Urinary bladder (tissue), 4 donors: ENCODE data around the gene ANXA4. TPM values are rescaled to one million over a fixed set of nuclear protein-coding genes. Genes with fewer than 3 reads are reported as not detected.

Source experiments
- DNase-seq: peaks from one replicate; pipeline ENCODE4 v3.0.0-alpha.2; 2015; ENCODE audit errors: extremely low spot score
- H3K27ac ChIP-seq: one replicate; pipeline ENCODE4 v1.5.1; 2013; ENCODE audit warnings: low read depth, mild to moderate bottlenecking, moderate library complexity
- H3K36me3 ChIP-seq: one replicate; pipeline ENCODE4 v1.6.1; 2013; ENCODE audit warnings: mild to moderate bottlenecking, moderate library complexity; ENCODE audit not compliant: insufficient read depth
- H3K4me1 ChIP-seq: one replicate; pipeline ENCODE4 v1.6.1; 2013; ENCODE audit warnings: mild to moderate bottlenecking, moderate library complexity; ENCODE audit not compliant: insufficient read depth
- H3K4me3 ChIP-seq: one replicate; pipeline ENCODE4 v1.5.1; 2013; ENCODE audit warnings: low read depth, low read length
- WGBS: extraction: QIAGEN DNeasy Blood & Tissue Kit; methylation state at CpG from one replicate; pipeline ENCODE4 v1.1.7; 2013; 5-methylcytosine and 5-hydroxymethylcytosine counted together
- polyA plus RNA-seq: library from polyadenylated mRNA; stranded (reverse); fragments of 200-250 nt; gene quantifications from one replicate; pipeline ENCODE4 v1.2.3, GENCODE V29; 2013
- total RNA-seq: library from RNA; depleted of rRNA; stranded (reverse); fragments of >200 nt; gene quantifications from one replicate; pipeline ENCODE4 v1.2.3, GENCODE V29; 2014
- donor health status: healthy with polysubstance abuse.
- donor health status: healthy.

The ANXA4 gene
- total RNA-seq, result 27.1 TPM
- 68.0 TPM for polyA plus RNA-seq

DNA sequence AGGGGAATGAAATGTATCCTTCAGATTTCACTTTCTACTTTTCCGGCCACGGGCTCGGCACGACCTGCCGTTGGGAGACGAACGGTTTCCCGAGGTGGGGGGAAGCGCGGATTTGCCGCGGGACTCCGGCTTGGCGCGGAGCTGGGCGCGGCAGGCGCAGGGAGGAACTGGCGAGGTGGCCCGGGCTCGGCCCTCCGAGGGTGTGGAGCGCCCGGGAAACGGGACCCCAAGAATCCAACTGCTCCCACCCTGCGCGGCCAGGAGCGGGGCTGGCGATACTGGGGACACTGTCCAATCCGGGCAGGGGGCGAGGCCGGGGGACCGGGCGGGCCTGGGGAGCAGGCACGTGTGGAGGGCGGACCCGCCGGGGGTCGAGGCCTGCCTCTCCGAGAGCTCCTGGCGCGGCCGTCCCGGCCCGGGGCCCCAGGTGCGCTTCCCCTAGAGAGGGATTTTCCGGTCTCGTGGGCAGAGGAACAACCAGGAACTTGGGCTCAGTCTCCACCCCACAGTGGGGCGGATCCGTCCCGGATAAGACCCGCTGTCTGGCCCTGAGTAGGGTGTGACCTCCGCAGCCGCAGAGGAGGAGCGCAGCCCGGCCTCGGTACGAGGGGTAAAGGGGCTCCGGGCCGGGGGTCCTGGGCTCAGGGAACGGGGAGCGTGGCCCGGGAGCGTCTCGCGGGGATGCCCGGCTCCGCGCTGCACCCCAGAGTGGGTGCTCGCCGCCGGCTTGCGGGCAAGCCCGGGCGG lies at the start of gene ANXA4:
ANXA4 (plus strand) TSS at position 560 of the 747 bp plus-strand sequence. CDS start 39,432 bp downstream, outside the sequence.
- Histone ChIP-seq H3K36me3 (no peaks in the 10 kb centered on the region), H3K4me1 (peaks cover 1% of the 10 kb centered on the region), H3K4me3 (peak within 1 kb of the TSS; percentile 95), H3K27ac (peak within 1 kb of the TSS; percentile 93)
- DNase-seq, result no peak
- under 1% methylated on average over 75 of the region's 75 CpGs for WGBS

- no peak overlapping the region for H3K27ac ChIP-seq
- no peaks in the 10 kb centered on the region for H3K4me1 ChIP-seq
- no peak for DNase-seq
- no peak overlapping the region for H3K4me3 ChIP-seq
- WGBS, result 95% methylated on average over 2 of the region's 2 CpGs
- H3K36me3 ChIP-seq, result no peaks in the 10 kb centered on the region
These were observed 49.5 kb upstream of the ANXA4 start for GRCh38 chr2:69692424-69692823.

DNA sequence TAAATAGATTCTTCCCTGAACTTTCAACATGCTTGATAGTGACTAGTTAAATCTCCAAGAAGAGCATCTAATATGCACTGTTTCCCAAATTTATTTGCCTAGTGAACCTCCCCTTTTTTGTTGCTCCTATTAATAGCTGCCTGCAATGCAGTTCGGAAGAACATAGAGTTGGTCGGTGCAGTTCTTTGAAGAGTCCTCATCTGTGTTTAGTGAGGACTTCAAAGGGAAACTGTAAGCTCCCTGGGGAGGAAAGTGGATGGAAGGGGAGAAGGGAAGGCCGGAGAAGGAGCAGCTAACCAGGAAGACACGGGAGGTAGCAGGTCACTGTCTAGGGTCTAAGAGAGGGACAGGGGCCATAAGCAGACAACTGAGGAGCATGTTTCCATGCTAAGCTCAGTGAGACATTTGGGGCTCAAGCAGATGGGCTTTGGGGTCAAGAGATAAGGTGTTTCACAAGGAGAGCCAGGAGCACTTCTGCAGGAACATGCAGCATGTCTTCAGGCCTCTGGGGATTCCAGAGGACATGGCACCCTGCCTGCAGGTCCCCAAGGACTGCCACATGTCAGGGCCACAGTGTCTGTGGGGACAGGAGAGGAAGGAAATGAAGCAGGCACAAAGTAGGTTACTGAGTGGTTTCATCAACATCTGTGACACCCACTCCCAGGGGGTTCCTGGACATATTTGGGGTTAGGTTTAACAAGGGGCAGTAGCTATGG lies 48.7 kb upstream of the ANXA4 start:
- no peak overlapping the region for H3K27ac ChIP-seq
- 58% methylated on average over 4 of the region's 4 CpGs for WGBS

GRCh38 chr2:69693775-69694450 lies 48.0 kb upstream of the ANXA4 start:
- no peak overlapping the region for H3K4me3 ChIP-seq
- no peak overlapping the region for H3K27ac ChIP-seq
- H3K4me1 ChIP-seq, result no peaks in the 10 kb centered on the region
- H3K36me3 ChIP-seq, result no peaks in the 10 kb centered on the region
- 74% methylated on average over 6 of the region's 6 CpGs for WGBS
- no peak for DNase-seq

More for the DNA sequence above, 48.7 kb upstream of the ANXA4 start:
- H3K4me3 ChIP-seq, result no peak overlapping the region
- H3K36me3 ChIP-seq, result no peaks in the 10 kb centered on the region
- H3K4me1 ChIP-seq, result no peaks in the 10 kb centered on the region
- DNase-seq, result no peak

- no peak overlapping the region for H3K4me3 ChIP-seq
- H3K4me1 ChIP-seq, result no peaks in the 10 kb centered on the region
- H3K36me3 ChIP-seq, result no peaks in the 10 kb centered on the region
- no peak for DNase-seq
- 57% methylated on average over 12 of the region's 12 CpGs for WGBS
- no peak overlapping the region for H3K27ac ChIP-seq
These were observed 46.8 kb upstream of the ANXA4 start for GRCh38 chr2:69694894-69695849.

DNA sequence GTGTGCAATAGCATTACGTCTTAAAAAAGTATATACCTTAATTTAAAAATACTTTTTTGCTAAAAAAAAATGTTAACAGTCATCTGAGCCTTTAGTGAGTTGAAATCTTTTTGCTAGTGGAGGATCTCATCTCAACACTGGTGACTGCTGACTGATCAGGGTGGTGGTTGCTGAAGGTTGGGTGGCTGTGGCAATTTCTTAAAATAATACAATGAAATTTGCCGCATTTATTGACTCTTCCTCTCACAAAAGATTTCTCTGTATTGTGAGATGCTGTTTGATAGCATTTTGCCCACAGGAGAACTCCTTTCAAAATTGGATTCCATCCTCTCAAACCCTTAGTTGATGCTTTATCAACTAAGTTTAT lies 46.1 kb upstream of the ANXA4 start:
- no peak overlapping the region for H3K4me3 ChIP-seq
- no peaks in the 10 kb centered on the region for H3K36me3 ChIP-seq
- no peak for DNase-seq
- 46% methylated on average over 2 of the region's 2 CpGs for WGBS
- H3K27ac ChIP-seq, result no peak overlapping the region
- H3K4me1 ChIP-seq, result no peaks in the 10 kb centered on the region

DNA sequence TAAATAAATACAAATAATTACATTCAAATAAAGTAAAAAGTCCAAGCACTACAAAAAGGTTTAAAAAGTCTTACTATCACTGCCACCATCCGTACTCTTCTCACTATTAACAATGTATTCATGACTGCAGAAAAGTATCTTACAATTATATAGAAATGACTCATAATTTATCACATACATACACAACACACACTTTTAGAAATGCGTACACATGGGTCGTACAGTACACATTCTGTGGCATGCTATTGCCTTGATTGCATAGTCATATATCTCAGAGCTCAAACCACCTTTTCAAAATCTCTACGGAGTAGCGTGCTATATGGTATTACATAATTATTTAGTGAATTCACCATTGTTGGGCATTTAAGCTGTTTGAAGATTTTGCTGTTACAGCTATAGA lies 41.6 kb upstream of the ANXA4 start:
- WGBS, result 92% methylated on average over 5 of the region's 5 CpGs

GRCh38 chr2:69701100-69701945 lies 40.6 kb upstream of the ANXA4 start:
- Histone ChIP-seq H3K4me1 (no peaks in the 10 kb centered on the region), H3K27ac (no peak overlapping the region), H3K36me3 (no peaks in the 10 kb centered on the region), H3K4me3 (no peak overlapping the region)
- 80% methylated on average over 9 of the region's 9 CpGs for WGBS
- DNase-seq, result no peak

More for the DNA sequence above, 41.6 kb upstream of the ANXA4 start:
- H3K36me3 ChIP-seq, result no peaks in the 10 kb centered on the region
- H3K4me3 ChIP-seq, result no peak overlapping the region
- no peak overlapping the region for H3K27ac ChIP-seq
- no peaks in the 10 kb centered on the region for H3K4me1 ChIP-seq
- DNase-seq, result no peak

- DNase-seq, result no peak
- Histone ChIP-seq H3K4me1 (no peaks in the 10 kb centered on the region), H3K27ac (no peak overlapping the region), H3K4me3 (no peak overlapping the region), H3K36me3 (no peaks in the 10 kb centered on the region)
- WGBS, result 69% methylated on average over 3 of the region's 3 CpGs
These were observed 38.7 kb upstream of the ANXA4 start for GRCh38 chr2:69703189-69703588.

GRCh38 chr2:69704446-69704845 lies 37.5 kb upstream of the ANXA4 start:
- Histone ChIP-seq H3K36me3 (no peaks in the 10 kb centered on the region), H3K4me1 (no peaks in the 10 kb centered on the region), H3K4me3 (no peak overlapping the region), H3K27ac (no peak overlapping the region)
- WGBS, result 76% methylated on average over 5 of the region's 5 CpGs
- no peak for DNase-seq

DNA sequence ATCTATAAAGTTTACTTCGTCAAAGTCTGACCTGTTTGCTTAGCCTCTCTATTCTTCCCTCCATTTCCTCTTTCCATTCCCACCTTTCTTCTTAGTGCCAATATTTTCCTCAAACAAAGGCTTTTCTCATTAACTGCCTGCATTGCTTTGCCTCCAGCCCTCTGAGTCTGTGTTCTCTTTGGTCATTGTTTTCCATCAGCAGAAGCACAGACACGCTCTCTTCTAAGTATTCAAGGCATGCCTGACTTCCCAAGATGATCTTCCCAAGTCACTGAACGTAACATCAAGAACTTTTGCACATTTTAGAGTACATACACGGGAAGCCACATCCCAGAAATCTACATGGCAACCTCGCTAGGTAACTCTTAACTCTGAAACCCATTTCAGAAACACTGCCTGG lies 32.6 kb upstream of the ANXA4 start:
- Histone ChIP-seq H3K4me3 (no peak overlapping the region), H3K4me1 (no peaks in the 10 kb centered on the region), H3K27ac (no peak overlapping the region), H3K36me3 (no peaks in the 10 kb centered on the region)
- 75% methylated on average over 5 of the region's 5 CpGs for WGBS
- no peak for DNase-seq

GRCh38 chr2:69711971-69712370 lies 30.0 kb upstream of the ANXA4 start:
- Histone ChIP-seq H3K4me1 (no peaks in the 10 kb centered on the region), H3K4me3 (no peak overlapping the region), H3K36me3 (no peaks in the 10 kb centered on the region), H3K27ac (no peak overlapping the region)
- no peak for DNase-seq
- WGBS, result 88% methylated on average over 3 of the region's 3 CpGs
